GM18519 (cell line): ENCODE data around the gene S100A5.
"Not testable (repeated sequence)": the region's sequence is repeated elsewhere in the genome, so short reads cannot be mapped to it uniquely, and the experiment has no call there.

Experiments
- ATAC-seq: cut with Tn5 transposase; IDR thresholded peaks from one replicate; pipeline ENCODE4 v1.9.1; 2021; ENCODE audit warnings: mild to moderate bottlenecking, moderate library complexity; ENCODE audit not compliant: unreplicated experiment, low FRiP score

Gene S100A5

DNA sequence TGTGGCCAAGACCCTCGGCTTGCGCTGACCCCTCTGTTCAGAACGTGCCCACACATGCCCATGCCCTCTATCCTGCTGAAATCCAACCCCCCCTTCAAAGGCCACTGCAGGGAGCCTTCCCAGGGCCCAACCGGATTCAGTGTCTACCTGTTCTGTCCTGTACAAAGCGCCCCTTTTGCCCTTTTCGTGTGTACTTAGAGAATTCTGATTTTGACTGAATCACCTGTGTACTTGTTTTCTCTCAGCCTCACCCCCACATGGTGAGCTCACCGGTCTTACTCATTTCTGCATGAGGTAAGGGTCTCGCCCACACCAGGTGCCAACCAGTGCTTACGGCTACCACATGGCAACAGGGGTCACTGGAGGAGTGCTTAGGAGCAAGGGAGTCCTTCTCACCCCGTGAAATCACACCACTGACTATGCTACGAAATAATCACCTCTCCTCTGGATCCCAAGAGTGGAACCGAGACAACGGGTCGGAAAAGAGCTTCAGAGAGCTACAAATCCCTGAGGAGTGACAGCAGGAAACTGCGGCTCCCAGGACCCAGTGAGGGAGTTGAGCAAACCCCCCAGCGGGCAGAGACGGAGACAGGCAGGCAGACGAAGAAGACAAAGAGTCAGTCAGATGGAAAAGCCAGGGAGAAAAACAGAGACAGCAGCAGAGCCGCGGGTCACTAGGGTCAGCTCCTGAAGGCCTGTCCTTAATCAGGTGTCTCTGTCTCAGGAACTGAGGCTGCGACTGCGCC is 27.1 kb upstream of the S100A5 start:
- ATAC-seq, result no peak

DNA sequence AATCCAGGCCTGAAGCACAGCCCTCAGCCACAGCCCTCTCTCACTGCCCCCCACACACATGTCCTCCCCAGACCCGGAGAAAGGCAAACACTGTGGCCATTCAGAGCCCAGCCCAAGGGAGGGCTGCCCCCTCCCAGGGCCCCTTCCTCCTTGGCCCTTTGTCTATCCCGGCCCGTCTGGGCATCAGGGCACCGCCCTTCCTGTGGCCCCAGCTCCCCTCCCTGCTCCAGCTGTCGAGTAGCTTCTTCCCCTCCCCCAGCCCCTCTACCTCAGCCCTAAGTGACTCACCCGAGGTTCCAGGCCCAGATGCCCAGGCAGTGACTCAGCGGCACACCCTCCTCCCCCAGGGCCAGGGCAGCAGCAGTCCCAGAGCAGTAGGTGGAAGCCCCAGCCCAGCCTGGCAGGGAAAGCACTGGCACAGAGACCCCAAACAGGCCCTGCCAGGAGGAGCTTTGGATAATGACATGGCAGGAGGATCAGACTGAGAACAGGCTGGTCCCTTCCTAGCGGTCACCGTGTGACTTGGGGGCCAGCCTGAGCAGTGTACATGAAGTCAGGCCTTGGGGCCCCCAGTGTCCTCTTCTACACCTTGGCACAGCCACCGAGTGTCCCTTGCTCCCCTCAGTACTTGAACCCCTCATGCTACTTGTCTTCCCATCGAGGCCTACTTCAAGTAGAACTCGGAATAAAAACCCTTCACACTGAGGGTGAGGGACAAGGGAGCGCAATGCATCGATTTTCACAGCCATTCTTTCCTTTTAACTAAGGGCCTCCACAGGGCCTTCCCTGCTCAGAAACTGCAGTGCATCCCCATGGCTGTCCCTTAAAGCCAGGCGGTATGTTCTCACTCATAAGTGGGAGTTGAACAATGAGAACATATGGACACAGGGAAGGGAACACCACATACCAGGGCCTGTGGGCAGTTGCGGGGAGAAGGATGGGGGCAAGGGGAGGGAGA is 26.0 kb upstream of the S100A5 start:
- no peak for ATAC-seq

DNA sequence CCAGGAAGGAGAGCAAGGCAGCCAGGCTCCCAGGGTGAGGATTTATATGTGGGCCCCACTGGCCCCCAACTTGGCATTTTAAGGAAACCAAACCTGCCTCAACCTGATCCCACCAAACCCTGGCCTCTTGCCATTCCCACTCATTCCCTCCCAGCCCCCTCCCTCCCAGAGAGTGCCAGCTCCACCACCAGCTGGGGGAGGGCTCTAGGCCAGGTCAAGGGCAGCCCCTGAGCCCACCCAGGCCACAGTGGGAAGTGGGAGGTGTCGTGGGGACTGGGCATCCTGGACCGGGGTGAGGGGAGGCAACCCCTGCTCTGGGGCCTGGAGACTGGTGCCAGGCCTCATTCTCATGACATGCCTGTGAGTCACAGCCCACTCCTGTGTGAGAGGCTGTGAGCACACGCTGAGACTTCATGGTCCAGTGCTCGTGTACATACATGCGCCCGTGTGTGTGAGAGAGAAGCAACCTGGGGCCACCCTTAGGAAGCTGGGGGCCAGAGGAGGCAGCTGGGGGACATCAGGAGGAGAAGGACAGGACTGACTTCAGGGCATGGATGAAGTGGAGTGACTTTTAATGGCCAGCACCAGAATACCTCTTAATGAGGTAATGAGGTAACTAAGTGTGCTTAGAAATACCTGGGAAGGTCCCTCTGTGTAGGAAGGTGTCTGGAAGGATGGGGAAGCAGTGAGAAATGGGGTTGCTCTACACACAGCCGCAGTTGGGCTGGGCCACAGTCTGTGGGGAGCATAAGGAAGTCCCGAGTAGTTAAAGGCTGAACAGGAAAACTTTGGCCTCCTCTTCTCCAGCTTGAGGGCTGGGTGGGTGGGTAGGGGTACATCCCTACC is 25.0 kb upstream of the S100A5 start, which contains the start of gene S100A2:
S100A2 (minus strand) TSS at position 316 of the 846 bp plus-strand sequence. CDS start 1,967 bp downstream, outside the sequence.
- no peak for ATAC-seq

DNA sequence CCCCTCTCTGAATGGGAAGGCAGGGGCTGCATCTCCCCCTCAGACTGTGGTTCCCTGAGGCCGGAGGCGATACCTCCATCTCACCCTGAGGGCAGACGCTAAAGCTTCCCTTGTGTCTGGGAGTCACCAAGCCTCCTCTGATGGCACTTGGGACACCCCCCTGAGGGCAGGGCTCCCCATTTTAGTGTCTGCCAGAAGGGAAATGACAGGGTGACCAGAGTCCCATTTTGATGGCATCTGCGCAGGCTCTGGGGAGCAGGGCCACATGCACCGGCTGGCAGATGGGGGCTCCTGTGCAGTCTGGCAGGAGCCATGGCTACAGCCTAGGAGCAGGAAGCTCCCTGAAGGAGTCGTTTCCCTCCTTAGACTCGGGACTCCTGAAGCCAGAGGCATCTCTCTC is 23.3 kb upstream of the S100A5 start:
- no peak for ATAC-seq

DNA sequence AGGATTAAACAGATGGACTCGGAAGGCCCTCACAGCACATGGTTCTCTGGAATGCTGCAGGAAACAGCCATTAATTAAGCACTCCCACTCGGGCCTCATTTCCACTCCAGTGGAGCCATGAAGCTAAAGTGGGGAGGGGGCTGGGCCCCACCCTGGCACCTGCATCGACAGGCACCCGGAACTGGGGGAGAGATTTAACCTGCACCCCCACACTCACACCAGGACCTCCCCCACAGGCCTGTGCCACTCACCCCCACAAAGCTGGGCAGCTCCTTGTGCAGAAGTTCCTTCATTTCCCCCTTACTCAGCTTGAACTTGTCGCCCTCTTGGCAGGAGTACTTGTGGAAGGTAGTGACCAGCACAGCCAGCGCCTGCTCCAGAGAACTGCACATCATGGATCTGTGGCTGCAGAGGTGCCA is 22.8 kb upstream of the S100A5 start:
- no peak for ATAC-seq

DNA sequence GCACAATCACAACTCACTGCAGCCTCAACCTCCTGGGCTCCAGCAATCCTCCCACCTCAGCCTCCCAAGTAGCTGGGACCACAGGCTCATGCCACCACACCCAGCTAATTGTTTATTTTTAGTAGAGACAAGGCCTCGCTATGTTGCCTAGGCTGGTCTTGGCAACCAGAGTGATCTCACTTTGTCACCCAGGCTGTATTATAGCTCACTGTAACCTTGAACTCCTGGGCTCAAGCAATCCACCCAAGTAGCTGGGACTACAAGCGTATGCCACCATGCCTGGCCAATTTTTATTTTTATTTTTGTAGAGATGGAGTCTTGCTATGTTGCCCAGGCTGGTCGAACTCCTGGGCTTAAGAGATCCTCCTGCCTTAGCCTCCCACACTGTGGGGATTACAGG is 21.3 kb upstream of the S100A5 start:
- ATAC-seq, result not testable (repeated sequence)

DNA sequence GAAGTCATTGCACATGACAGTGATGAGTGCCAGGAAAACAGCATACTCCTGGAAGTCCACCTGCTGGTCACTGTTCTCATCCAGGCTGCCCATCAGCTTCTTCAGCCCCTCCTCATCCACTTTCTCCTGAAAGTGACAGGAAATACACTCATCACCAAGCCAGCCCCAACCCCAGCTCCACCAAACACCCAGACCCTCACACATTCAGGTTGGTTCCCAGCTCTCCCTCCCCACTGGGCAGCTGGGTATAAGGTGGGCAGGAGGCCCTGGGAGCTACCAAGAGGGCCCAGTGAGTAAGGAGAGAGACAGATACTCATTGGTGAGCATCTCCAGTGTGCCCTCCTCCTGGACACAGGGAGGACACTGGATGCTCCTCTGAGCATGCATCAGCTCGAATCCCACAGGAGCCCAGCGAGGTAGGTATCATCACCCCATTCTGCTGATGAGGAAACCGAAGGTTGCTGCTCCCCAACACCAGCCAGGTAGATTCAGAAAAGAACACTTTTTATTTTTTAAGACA is 20.8 kb upstream of the S100A5 start:
- ATAC-seq, result no peak

DNA sequence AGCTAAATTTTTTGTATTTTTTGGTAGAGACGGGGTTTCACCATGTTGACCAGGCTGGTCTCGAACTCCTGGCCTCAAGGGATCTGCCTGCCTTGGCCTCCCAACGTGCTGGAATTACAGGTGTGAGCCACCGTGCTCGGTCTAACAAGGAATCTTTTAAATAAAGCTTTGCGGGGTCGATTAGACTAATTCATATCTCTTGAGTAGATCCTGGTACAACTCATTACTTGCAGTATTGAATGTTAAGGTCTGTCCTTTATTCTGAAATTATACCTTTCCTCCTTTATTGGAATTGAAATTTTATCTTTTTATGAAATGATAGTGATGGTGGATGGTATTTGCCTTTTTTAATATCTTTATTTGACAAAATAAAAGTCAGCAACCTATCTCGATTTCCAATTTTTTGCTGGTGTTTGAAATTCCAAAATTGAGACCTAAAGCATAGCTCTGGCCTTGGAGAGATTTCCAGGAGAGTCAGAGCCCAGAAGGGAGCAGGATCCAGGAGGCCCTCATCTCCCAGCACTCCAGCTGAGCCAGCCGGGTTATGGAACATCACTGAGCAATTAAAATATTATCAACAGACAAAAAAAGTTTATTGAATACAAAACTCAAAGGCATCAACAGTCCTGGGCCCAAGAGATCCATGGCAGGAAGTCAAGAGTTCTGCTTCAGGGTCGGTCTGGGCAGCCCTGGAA is 20.2 kb upstream of the S100A5 start:
- no peak for ATAC-seq

DNA sequence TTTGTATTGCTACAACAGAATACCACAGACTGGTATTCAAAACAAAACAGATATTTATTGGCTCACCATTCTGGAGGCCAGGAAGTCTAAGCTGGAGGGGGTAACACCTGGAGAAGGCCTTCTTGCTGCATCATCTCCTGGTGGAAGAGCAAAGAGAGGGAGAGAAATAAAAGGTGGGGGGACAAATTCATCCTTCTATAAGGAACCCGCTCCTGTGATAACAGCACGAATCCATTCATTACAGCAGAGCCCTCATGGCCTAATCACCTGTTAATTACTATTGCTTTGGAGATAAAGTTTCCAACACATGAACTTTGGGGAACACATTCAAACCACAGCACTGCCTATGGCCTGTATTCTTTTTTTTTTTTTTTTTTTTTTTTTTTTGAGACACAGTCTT is 19.5 kb upstream of the S100A5 start:
- no peak for ATAC-seq

DNA sequence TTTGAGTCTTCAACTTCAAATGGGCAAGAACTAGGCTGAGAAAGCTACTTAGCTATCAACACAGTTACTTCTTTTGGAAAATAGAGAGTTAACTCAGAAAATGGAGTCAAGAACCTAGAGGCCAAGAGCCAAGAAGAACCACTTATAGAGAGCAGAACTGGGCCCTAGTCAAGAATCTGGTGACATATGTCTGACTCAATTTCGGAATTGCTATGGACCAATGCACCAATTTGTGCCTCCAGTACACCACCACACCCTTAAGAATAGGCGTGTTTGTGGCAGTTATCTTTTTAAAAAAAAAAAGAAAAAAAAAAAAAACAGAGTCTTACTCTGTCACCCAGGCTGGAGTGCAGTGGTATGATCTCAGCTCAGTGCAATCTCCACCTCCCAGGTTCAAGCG is 17.1 kb upstream of the S100A5 start:
- ATAC-seq, result no peak

DNA sequence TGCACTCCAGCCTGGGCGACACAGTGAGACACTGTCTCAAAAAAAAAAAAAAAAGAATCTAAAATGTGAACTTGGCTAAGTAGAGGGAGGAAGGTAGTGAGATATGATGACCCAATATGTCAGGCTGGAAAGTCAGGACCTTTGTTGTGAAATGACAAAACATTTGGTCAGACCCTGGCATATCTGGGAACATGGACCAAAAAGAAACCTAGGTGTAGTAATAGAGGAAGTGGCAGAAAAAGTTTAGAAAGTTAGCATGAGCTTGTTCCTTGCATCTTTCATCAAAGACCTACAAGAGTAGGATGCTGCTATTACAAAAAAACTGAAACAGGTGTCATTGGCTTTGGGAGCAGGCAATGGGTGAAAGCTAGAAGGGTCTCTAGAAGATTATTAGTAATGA is 15.6 kb upstream of the S100A5 start:
- ATAC-seq, result no peak

DNA sequence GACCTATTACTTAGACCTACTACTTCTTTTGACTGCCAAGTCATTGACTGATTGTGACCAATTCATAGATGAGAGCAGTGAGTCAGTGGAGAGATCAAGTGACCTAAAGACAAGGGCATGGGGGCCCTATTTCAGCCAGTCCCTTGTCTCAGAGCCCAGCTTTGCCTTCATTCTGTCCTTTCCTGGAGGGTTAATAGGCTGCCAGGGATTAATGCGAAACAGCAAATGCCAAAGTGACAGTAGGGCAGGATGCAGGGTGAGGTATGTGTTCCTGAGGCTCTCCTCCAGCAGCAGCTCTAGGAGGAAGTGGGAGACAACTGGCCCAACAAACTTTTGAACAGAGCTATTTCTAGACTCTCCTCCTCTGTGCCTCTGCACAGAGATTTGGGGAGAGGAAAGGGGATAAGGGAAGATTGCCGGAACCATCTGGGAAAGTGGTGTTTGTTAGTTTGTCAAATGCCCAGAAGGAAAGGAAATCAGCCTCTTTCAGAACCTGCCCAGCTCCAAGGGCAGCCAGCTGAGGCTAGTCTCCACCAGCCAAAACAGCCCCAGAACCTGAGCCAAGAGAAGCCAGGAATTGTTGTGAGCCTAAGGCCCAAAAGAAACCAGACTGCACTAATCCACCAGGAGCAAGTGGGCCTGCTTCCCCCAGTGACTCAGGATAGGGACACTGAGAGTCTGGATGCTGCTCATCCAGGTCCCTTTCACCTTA is 13.3 kb upstream of the S100A5 start:
- ATAC-seq, result no peak

DNA sequence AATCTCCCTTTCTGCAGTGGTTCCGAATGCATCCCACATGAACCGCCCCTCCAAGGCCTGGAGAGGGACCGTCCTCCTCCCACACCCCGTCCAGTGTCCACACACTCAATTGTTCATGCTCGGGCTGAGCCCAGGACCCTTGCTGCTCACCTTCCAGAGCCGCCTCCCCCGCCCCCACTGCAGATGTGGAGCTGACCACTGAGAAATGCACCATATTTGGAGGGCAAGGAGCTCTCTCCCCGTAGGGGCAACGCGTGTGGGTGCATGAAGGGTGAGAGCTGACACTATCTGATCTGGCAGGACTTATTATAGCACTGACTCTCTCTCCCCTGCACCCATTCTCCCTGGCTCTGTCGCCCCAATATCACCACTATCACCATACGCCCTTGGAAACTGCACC is 12.4 kb upstream of the S100A5 start:
- ATAC-seq, result no peak

DNA sequence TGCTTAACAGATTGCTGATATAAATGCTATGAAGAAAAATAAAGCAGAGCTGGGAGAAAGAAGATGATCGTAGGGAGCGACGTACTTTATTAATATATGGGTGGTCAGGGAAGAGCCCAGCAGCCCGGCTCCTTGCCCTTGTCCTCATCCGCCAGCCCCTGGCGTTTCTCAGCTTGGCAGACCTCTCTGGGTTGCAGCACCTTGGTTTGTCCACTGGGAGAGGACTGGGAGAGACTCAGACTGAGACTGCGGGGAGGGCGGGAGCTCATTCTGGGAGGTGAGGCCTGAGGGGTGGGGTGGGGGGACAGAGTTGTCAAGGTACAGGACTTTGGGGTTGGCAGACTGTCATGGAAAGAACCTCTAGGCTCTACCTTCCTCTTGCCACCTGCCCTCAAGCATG is 11.6 kb upstream of the S100A5 start:
- ATAC-seq, result no peak

DNA sequence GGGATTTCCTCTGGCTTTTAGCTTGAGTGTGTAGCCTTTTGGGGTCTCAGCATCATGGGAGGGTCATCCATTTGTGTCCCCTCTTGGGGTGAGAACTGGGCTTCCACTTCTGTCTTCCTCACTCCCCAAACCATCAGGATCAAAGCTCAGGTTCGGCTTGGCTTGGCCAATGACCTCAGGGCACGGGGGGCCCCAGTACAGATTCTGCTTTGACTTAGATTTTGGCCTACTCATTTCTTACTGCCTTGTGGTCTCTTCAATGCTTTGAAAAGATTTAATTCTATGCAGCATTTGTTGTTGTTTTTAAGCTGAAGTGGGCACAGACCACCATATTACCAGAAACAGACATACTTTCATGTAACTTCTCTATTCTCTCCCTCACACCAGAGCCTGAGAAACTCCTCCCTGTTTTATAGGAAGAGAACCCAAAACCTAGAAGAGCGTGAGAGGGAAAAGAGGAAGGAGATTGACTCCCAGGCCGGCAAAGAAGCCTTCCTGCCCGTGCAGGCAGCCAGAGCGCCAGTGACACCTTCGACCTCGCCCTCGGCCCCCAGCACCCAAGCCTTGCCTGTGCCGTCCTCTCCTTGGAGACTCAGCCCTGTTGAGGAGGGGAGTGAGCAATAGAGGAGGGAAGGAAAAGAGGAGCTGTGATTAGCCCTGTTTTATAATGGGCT is 10.2 kb upstream of the S100A5 start:
- no peak for ATAC-seq

DNA sequence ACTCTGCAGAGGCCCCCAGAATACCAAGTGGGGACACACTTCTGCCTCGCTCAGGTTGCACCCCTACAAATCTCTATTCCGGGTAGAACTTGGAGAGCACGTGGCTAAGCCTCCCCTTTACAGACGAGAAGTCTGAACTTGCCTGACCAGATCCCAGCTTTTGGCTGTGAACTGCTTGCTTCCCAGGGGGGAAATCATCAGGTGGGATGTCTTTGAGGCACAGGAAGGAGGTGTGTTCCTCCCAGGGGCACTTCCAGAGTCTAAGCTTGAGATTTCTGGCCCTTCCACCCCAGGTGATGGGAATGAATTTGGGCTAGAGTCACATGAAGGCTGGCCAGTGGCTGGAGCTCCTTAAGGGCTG is 9.6 kb upstream of the S100A5 start:
- no peak for ATAC-seq

DNA sequence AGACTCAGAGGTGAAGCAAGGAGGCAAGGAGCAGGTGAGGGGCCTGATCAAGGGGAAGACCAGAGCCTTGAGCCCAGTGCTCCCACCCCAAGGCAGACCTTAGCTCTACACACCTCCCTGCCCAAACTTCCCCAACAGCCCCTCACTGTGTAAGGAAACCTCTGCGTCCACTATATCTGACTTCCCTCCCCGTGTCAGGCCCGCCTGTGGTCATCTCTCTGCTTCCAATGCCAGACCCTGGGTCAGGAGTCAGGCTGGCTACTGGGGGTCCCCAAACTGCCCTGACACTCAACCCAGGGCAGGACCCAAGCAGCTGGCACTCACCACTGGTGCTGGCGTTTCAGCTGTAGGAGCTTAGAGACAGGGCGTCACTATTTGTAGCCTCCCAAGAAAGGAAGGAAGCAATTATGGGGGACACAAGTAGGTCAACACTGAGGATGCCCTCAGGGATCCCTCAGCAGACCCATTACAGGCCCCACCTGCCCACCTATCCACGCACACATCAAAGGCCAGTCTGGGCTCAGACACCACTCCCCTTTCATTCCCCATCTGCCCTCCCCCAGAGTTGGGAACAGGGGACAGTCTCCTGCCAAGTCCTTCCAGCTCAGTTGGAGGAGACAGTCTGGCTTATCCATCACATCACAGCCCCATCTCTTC is 9.1 kb upstream of the S100A5 start:
- no peak for ATAC-seq
